Activated T-cell treated with anti-CD3 and anti-CD28 coated beads, Interleukin-2, amount 50 U/mL, for 4 hours (primary cell): ENCODE measurements around the gene PPM1L. TPM values are rescaled to one million over a fixed set of nuclear protein-coding genes. Genes with fewer than 3 reads are reported as not detected.

ENCODE experiments used
- ATAC-seq, 2 donors: fragments of 200-7000 bp; cut with Tn5 transposase; one replicate each; pipeline ENCODE4 v1.10.0; 2021
- DNase-seq: peaks from one replicate; pipeline ENCODE4 v3.0.0-alpha.2; 2020
- H3K27me3 Mint-ChIP-seq: one replicate; pipeline ENCODE4 v1.8.0; 2021; ENCODE audit warnings: low read depth, mixed read lengths
- H3K36me3 Mint-ChIP-seq: one replicate; pipeline ENCODE4 v1.8.0; 2022; ENCODE audit warnings: mixed read lengths; ENCODE audit not compliant: insufficient read depth
- H3K4me1 Mint-ChIP-seq: one replicate; pipeline ENCODE4 v1.8.0; 2021; ENCODE audit warnings: low read depth, mixed read lengths
- H3K4me3 Mint-ChIP-seq: one replicate; pipeline ENCODE4 v1.8.0; 2021; ENCODE audit warnings: mild to moderate bottlenecking, moderate library complexity, mixed read lengths
- H3K9me3 Mint-ChIP-seq: one replicate; pipeline ENCODE4 v1.8.0; 2021; ENCODE audit warnings: mixed read lengths
- total RNA-seq, 3 donors: library from RNA; stranded (reverse); gene quantifications; one replicate each; pipeline ENCODE4 v1.2.1, GENCODE V29; 2021

PPM1L gene
- total RNA-seq, 3 donors from 2014 or later: 1.8 to 2.5 (median 2.0) TPM

- H3K9me3 Mint-ChIP-seq: peaks cover 28% of the 10 kb centered on the region
- H3K27me3 Mint-ChIP-seq: peaks cover 5% of the 10 kb centered on the region
- no peak for ATAC-seq
- no peaks in the 10 kb centered on the region for H3K4me1 Mint-ChIP-seq
- no peak overlapping the region for H3K4me3 Mint-ChIP-seq
- DNase-seq: no peak
- H3K36me3 Mint-ChIP-seq: peaks cover 2% of the 10 kb centered on the region
Observed at GRCh38 chr3:161117646-161118045, 361.6 kb downstream of the PPM1L start.

- Mint-ChIP-seq H3K4me1 (no peaks in the 10 kb centered on the region), H3K4me3 (no peak overlapping the region), H3K9me3 (peaks cover 10% of the 10 kb centered on the region), H3K36me3 (no peaks in the 10 kb centered on the region), H3K27me3 (no peaks in the 10 kb centered on the region)
- DNase-seq: no peak
- ATAC-seq: no peak
Observed at GRCh38 chr3:161126495-161126894, 370.5 kb downstream of the PPM1L start.

Other genes starting within 250 kb of the PPM1L start
- gene KPNA4, start 190.7 kb upstream of the PPM1L start, total RNA-seq: 100 to 1,000 TPM in 1 of 3 donors, 10 to 100 TPM in 2; 98.1 to 102 (median 99.4) TPM
- not detected for gene ARL14, start 79.1 kb upstream of the PPM1L start, total RNA-seq